CD4-positive, alpha-beta T cell treated with Interleukin-4 for 1 hour (primary cell): Measurements from ENCODE around the gene CCL17.
"Not testable (repeated sequence)": the region's sequence is repeated elsewhere in the genome, so short reads cannot be mapped to it uniquely, and the experiment has no call there.

Experiments
- DNase-seq, 2 donors: peaks; one replicate each; pipeline ENCODE4 v3.0.0-alpha.2; 2020 to 2022

Gene CCL17

DNA sequence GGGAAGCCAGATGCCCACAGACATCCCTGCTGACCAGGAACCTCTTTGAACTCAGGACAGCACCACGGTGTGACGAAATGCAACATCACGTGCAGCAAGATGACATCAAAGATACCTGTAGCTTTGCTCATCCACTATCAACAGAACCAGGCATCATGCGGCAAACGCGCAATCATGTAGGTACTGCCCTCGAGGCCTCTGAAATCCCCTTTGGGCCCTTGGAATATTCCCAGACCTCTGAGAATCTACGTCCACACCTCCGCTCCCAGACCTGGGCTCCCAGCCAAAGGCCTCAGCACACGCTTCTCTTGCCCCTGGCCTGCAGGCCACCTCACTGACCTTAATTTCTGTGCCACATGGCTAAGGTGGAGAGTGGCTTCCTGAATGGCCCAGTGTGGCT lies 25.0 kb upstream of the CCL17 start:
- no peak for DNase-seq

DNA sequence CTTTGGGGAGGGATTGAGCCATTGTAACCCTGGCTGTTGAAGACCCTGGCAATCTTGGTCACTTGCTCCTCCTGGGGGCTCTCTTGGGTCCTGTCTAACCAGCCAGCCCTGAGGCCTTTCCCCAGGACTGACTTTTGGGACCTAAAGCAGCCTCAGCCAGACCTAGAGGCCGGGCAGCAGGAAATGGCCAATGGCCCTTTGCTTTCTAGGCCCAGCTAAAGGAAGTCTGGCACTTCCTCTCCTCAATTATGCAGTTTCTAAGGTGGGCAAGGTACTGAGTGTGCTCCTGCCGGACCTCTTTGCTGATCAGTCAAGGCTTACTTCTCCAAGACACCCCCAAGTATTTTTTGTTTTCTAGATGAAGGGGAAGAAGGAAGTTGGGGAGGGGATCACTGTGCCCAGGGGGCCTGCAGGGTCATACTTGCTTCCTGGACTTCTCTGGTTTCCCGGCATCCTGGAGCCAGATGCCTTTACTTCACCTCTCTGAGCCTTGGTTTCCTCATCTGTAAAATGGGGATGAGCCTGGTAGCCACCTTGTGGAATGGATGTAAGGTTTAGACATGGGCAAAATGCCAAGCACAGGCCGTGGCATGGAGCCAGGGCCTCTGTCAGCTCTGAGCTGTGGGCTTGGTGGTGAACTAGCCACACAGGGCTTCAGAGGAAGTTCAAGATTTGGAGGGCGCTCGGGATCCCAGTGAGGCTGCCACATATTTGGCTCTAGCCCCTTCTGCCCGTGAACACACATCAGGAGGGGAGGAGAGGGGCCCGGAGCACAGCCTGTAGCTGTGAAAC lies 23.7 kb upstream of the CCL17 start:
- DNase-seq, result no peak

DNA sequence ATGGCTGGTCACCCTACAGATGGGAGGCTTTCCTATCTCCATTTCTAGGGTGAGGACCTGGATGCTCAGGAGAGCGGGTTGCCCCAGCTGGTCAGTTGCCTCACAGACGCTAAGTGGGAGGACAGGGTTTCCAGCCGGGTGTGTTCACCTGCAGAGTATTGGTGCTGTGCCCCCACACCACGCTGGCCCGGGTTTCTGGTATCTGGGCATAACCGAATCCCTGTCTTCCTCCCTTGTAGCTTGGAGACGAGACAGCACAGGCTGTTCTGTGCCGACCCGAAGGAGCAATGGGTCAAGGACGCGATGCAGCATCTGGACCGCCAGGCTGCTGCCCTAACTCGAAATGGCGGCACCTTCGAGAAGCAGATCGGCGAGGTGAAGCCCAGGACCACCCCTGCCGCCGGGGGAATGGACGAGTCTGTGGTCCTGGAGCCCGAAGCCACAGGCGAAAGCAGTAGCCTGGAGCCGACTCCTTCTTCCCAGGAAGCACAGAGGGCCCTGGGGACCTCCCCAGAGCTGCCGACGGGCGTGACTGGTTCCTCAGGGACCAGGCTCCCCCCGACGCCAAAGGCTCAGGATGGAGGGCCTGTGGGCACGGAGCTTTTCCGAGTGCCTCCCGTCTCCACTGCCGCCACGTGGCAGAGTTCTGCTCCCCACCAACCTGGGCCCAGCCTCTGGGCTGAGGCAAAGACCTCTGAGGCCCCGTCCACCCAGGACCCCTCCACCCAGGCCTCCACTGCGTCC lies 22.6 kb upstream of the CCL17 start:
- no peak for DNase-seq

DNA sequence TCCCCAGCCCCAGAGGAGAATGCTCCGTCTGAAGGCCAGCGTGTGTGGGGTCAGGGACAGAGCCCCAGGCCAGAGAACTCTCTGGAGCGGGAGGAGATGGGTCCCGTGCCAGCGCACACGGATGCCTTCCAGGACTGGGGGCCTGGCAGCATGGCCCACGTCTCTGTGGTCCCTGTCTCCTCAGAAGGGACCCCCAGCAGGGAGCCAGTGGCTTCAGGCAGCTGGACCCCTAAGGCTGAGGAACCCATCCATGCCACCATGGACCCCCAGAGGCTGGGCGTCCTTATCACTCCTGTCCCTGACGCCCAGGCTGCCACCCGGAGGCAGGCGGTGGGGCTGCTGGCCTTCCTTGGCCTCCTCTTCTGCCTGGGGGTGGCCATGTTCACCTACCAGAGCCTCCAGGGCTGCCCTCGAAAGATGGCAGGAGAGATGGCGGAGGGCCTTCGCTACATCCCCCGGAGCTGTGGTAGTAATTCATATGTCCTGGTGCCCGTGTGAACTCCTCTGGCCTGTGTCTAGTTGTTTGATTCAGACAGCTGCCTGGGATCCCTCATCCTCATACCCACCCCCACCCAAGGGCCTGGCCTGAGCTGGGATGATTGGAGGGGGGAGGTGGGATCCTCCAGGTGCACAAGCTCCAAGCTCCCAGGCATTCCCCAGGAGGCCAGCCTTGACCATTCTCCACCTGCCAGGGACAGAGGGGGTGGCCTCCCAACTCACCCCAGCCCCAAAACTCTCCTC lies 21.9 kb upstream of the CCL17 start:
- no peak for DNase-seq

DNA sequence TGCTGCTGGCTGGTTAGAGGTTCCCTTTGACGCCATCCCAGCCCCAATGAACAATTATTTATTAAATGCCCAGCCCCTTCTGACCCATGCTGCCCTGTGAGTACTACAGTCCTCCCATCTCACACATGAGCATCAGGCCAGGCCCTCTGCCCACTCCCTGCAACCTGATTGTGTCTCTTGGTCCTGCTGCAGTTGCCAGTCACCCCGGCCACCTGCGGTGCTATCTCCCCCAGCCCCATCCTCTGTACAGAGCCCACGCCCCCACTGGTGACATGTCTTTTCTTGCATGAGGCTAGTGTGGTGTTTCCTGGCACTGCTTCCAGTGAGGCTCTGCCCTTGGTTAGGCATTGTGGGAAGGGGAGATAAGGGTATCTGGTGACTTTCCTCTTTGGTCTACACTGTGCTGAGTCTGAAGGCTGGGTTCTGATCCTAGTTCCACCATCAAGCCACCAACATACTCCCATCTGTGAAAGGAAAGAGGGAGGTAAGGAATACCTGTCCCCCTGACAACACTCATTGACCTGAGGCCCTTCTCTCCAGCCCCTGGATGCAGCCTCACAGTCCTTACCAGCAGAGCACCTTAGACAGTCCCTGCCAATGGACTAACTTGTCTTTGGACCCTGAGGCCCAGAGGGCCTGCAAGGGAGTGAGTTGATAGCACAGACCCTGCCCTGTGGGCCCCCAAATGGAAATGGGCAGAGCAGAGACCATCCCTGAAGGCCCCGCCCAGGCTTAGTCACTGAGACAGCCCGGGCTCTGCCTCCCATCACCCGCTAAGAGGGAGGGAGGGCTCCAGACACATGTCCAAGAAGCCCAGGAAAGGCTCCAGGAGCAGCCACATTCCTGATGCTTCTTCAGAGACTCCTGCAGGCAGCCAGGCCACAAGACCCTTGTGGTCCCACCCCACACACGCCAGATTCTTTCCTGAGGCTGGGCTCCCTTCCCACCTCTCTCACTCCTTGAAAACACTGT lies 21.0 kb upstream of the CCL17 start:
- DNase-seq, result no peak

DNA sequence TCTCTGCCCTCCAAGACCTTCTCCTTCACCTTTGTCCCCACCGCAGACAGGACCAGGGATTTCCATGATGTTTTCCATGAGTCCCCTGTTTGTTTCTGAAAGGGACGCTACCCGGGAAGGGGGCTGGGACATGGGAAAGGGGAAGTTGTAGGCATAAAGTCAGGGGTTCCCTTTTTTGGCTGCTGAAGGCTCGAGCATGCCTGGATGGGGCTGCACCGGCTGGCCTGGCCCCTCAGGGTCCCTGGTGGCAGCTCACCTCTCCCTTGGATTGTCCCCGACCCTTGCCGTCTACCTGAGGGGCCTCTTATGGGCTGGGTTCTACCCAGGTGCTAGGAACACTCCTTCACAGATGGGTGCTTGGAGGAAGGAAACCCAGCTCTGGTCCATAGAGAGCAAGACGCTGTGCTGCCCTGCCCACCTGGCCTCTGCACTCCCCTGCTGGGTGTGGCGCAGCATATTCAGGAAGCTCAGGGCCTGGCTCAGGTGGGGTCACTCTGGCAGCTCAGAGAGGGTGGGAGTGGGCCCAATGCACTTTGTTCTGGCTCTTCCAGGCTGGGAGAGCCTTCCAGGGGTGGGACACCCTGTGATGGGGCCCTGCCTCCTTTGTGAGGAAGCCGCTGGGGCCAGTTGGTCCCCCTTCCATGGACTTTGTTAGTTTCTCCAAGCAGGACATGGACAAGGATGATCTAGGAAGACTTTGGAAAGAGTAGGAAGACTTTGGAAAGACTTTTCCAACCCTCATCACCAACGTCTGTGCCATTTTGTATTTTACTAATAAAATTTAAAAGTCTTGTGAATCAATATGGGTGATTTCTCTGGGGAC lies 20.1 kb upstream of the CCL17 start:
- peak in 1 of 2 donors; percentile 27 for DNase-seq

DNA sequence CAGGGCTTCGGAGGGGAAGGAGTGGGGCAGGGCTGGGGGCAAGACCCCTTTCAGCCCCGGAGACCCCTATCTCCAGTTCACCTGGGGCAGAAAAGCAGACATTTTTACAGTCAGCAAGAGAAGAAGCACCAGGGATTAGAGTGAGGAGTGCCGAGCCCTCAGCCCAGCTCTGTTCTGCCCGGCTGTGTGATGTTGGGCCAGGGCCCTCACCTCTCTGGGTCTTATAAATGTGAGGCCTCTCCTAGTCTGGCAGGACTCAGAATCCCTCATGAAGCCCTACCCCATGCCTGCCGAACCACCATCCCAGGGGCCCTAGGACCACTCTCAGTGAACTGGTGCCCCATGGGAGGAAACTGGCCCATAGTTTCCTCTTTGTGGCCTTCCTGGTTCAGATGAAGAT lies 19.5 kb upstream of the CCL17 start:
- DNase-seq, result no peak

DNA sequence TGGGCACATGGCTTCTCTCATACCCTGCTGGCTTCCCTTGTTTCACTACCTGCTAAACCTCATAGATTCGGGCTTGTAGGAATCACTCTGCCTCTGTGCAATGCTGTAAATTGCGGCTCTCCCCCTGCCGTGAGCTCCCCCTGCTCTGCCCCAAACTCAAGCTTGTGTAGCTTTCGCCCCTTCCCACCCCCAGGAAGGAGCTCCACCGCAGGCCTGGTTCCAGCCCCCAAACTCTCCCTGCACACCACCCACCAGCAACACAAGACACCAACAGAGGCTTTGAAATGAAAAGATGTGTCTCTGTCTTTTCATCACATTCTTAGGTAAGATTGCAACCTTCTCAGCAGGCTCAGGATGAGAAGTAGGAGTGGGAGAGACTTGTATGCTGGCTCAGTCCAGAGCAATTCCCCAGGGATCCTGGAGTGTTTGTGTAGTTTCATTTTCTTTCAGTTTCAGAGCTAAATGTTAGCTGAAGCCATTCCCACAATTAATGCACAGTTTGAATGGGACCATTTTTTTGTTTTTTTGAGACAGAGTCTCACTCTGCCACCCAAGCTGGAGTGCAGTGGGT lies 18.1 kb upstream of the CCL17 start:
- DNase-seq, result no peak

DNA sequence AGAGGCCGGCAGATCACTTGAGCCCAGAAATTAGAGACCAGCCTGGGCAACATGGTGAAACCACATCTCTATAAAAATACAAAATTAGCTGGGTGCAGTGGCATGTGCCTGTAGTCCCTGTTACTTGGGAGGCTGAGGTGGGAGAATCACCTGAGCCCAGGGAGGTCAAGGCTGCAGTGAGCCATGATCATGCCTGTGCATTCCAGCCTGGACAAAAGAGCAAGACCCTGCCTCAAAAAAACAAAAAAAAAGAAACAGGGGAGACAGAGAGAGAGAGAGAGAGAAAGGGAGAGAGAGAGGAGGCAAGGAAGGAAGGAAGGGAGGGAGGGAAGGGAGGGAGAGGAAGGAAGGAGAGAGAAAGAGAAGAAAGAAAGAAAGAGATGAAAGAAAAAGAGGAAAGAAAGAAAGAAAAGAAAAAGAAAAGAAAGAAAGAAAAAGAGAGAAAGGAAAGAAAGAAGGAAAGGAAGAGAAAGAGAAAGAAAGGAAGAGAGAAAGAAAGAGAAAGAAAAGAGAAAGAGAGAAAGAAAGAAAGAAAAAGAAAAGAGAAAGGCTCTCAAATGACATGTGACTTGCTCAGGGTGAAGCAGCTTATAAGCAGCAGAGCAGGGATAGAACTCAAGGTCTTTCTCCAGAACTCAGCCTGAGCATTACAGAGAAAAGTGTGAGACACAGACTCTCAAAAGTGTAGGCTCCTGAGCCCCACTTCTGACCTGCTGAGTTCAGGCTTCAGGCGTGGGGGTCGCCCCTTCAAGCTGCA lies 16.8 kb upstream of the CCL17 start:
- DNase-seq, result no peak

DNA sequence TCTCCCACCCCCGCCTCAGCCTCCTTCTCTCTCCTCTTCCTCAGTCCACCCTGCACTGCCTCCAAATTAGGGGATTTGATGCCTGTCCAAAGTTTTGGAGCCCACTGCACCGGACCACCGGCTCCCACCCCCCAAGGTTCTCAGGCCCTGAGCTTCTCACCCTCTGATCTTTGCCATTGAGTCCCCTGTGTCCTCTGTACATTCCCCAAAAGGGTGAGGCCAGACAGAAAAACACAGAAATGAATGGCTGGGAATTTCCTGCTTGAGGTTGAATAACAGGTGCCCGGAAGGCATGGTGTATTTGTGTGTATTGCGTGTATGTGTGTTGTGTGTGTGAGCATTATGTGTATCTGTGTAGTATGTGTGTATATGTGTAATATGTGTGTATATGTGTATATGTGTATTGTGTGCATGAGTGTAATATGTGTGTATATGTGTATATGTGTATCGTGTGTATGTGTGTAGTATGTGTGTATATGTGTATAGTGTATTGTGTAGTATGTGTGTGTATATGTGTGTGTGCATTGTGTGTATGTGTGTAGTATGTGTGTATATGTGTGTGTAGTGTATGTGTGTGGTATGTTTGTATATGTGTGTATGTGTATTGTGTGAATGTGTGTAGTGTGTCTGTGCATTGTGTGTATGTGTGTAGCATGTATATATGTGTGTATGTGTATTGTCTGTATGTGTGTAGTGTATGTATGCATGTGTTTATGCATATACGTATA lies 16.0 kb upstream of the CCL17 start:
- no peak for DNase-seq

DNA sequence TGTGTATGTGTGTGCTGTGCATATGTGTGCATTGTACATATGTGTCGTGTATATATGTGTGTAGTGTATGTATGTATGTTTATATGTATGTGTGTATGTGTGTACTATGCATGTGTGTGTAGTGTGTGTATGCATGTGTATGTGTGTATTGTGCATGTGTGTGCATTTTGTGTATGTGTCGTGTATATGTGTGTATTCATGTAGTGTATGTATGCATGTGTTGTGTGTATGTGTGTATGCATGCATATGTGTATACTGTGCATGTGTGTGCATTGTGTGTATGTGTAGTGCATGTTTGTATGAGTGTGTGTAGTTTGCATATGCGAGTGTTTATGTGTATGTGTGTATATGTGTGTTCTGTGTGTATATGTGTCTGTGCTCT lies 15.5 kb upstream of the CCL17 start:
- no peak for DNase-seq

DNA sequence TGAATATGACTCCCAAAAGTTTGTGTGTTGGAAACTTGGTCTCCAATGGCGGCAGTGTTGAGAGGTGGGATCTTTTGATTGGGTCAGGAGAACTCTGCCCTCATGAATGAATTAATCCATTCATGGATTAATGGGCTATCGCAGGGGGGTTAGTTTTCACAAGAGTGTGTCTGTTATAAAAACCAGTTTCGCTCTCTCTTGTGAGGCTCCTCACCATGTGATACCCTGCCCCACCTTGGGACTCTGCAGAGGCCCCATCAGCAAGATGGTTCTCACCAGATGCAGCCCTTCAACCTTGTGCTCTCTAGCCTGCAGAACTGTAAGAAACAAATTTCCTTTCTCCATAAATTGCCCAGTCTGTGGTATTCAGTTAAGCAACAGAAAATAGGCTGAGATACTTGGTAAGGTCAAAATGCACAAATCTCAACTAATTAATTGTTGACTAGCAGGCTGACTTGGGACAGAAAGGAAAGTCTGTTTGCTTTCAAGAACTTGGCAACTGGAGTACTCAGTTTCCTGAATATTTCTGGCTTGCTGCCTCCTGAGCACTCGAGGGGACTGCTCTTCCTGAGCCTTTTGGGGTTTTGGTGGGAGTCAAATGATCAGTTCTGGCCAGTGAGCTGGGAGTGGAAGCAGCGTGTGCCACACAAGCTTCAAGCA lies 13.8 kb upstream of the CCL17 start:
- DNase-seq, result no peak

DNA sequence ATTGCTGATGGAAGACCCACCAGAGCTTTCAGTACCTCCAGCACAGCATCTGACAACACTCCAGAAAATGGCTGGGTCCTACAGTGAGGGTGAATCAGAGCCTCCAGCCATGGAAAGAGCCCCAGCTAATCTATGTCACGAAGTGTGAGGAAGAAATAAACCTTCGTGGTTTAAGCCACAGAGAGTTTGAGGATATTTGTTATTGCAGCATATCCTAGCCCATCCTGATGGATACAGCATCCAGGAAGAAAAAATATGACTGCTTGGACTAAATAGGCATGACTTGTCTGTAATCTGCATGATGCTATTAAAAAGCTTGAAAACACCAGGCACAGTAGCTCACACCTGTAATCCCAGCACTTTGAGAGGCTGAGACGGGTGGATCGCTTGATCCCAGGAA lies 13.3 kb upstream of the CCL17 start:
- no peak for DNase-seq

DNA sequence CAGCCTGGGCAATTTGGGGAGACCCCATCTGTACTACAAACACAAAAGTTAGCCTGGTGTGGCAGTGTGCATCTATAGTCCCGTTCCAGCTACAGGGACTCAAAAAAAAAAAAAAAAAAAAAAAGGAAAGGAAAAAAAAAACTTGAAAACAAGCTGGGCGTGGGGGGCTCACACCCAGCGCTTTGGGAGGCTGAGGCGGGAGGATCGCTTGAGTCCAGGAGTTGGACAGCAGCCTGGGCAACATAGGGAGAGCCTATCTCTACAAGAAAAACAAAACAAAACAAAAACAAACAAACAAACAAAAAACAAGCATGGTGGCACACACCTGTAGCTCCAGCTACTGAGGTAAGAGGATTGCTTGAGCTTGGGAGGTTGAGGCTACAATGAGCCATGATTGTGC lies 12.9 kb upstream of the CCL17 start:
- DNase-seq, result no peak

DNA sequence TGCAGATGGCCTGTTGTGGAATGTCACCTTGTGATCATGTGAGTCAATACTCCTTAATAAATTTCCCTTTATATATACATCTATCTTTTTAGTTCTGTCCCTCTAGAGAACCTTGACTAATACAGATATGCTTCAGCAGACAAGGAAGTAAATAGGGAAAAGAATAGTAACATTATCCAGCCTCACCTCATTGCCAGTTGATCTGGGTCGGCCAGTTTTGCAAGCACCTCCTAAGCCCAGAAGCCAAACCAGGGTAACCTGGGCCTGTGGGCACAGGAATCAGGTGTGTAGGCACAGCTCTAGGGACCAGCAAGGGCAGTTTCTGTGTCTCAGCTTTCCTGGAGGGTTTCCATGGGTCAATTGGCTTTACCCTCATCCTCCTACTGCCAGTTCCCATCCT lies 11.9 kb upstream of the CCL17 start:
- no peak for DNase-seq

DNA sequence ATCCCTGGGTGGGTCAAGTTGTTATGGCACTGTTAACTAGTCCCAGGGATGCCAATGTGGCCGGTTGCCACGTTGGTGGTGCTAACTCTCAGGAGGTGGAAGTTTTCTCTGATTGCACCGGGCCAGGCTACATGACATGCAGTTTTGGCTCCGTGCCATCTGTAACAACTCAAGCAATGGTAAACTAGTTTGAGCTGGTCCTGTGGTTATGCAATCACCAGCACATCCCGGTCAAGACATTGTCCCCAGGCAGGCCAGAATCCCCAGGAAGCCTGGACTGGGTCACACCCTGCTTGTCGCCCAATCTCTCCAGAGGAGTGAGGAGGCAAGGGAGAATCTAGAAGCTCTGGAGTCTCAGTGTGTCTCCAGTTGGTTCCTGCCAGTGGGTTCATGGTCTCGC lies 10.1 kb upstream of the CCL17 start:
- no peak for DNase-seq

DNA sequence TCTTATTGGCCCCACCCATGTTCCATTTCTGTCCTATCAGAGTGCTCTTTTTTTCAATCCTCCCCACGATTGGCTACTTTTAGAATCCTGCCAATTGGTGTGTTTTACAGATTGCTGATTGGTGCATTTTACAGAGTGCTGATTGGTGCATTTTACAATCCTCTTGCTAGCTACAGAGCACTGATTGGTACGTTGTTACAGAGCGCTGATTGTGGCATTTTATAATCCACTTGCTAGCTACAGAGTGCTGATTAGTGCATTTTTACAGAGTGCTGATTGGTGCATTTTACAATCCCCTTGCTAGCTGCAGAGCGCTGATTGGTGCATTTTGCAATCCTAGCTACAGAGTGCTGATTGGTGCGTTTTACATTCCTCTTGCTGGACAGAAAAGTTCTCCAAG lies 9.5 kb upstream of the CCL17 start:
- DNase-seq, result no peak

DNA sequence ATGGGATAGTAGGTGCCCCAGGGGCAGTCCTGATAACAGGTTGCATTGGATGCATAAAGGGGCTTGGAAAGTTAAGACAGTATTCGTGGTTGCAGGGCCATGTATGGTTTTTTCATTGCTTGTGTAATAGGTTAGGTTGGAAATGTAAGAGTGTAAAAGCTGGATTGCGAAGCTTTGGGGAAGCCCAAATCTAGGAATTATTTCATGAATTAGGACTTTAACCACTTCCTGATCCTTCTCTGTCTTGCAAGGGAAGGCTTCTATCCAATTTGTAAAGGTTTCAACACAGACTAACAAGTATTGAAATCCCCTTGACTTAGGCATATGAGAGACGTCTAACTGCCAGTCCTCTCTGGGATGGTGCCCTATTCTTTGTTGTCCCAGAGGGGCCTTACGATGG lies 7.8 kb upstream of the CCL17 start:
- no peak for DNase-seq

DNA sequence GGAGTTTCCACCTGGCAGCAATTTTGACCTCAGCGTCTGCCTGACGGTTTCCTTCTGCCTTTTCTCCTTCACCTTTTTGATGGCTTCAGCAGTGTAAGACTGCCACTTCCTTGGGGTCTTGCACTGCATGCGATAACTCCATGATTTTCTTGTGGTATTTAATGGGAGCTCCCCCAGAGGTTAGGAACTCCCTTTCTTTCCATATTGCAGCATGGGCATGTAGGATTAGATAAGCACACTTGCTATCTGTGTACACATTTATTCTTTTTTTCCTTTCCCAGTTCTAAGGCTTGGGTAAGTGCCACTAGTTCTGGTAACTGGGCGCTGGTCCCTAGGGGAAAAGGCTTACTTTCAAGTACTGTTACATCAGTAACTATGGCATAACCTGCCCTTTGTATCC lies 7.1 kb upstream of the CCL17 start:
- DNase-seq, result not testable (repeated sequence)
